Chondrocyte (in vitro differentiated cells): ENCODE measurements around the gene NWD2. TPM values are rescaled to one million over a fixed set of nuclear protein-coding genes. Genes with fewer than 3 reads are reported as not detected.
"Not testable (repeated sequence)": the region's sequence is repeated elsewhere in the genome, so short reads cannot be mapped to it uniquely, and the experiment has no call there.

Experiments used
- DNase-seq: peaks from one replicate; pipeline ENCODE4 v3.0.0; 2021; ENCODE audit warnings: mixed read lengths, low spot score
- H3K27ac Mint-ChIP-seq: one replicate; pipeline ENCODE4 v1.8.0; 2021; ENCODE audit warnings: mild to moderate bottlenecking, moderate library complexity, mixed read lengths; ENCODE audit not compliant: unreplicated experiment
- H3K27me3 Mint-ChIP-seq: 2 replicates; pipeline ENCODE4 v1.8.0; 2021; ENCODE audit warnings: low read depth, mixed read lengths
- H3K36me3 Mint-ChIP-seq: 2 replicates; pipeline ENCODE4 v1.8.0; 2021; ENCODE audit warnings: low read depth, mixed read lengths
- H3K4me1 Mint-ChIP-seq: 2 replicates; pipeline ENCODE4 v1.8.0; 2021; ENCODE audit warnings: low read depth, mild to moderate bottlenecking, mixed read lengths
- H3K4me3 Mint-ChIP-seq: one replicate; pipeline ENCODE4 v1.8.0; 2021; ENCODE audit warnings: mild to moderate bottlenecking, moderate library complexity, mixed read lengths; ENCODE audit not compliant: unreplicated experiment
- H3K9me3 Mint-ChIP-seq: 2 replicates; pipeline ENCODE4 v1.8.0; 2021; ENCODE audit warnings: low read depth, mixed read lengths
- CTCF ChIP-seq: fragments of 200-600 bp; sonication (generic); IDR thresholded peaks from 2 replicates; pipeline ENCODE4 v1.5.0; 2021; ENCODE audit warnings: antibody characterized with exemption, mild to moderate bottlenecking, moderate library complexity
- total RNA-seq: library from RNA; stranded (reverse); gene quantifications from 3 replicates; pipeline ENCODE4 v1.2.1, GENCODE V29; 2021

The NWD2 gene
- total RNA-seq, 1 donor from 2014 or later: not detected

DNA sequence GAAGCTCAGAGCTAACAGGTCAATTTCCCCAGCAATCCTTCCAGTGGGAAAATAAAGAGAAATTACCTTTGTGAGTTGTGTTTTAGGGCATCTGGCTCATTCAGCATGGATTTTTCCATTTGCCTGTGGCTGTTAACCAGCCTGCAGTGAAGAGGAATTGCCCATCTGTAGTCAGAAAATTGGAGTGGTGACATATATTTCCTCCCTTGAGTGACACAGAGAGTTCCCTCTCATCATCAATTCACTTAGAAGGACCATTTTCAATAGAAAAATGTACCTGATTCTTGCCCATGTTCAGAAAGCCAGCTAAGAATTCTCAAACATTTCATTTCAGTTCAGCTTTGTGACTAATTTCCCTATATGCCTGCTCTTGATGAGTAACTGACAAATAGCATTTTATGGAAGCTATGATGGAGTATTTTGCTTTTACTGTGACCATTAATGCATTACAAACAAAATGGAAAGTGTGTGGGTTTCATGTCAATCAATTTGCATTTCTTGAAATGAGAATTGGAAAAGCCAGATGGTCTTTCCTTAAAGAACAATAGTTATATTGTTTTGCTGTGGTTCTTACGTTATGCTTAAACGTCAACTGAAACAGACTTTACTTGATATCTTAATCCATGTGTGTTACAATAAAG, 155.8 kb downstream of the NWD2 start:
- H3K27ac Mint-ChIP-seq: no peak overlapping the region
- no peaks in the 10 kb centered on the region for H3K4me1 Mint-ChIP-seq

DNA sequence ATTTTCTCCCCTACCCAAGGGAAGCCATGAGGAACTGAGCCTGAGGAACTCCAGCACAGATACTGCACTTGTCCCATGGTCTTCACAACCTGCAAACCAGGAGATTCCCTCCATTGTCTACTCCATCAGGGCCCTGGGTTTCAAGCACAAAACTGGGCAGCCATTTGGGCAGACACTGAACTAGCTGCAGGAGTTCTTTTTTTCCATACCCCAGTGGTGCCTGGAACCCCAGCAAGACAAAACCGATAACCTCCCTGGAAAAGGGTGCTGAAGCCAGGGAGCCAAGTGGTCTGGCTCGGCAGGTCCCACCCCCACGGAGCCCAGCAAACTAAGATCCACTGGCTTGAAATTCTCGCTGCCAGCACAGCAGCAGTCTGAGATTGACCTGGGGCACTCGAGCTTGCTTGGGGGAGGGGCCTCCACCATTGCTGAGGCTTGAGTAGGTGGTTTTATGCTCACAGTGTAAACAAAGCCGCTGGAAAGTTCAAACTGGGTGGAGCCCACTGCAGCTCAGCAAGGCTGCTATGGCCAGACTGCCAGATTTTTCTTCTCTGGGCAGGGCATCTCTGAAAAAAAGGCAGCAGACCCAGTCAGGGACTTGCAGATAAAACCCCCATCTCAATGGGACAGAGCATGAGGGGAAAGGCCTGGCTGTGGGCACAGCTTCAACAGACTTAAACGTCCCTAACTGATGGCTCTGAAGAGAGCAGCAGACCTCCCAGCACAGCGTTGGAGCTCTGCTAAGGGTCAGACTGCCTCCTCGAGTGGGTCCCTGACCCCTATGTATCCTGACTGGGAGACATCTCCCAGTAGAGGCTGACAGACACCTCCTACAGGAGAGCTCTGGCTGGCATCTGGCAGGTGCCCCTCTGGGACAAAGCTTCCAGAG, 163.6 kb downstream of the NWD2 start:
- not testable (repeated sequence) for H3K36me3 Mint-ChIP-seq, H3K4me1 Mint-ChIP-seq, DNase-seq, H3K4me3 Mint-ChIP-seq, H3K27ac Mint-ChIP-seq
- H3K27me3 Mint-ChIP-seq: peaks cover 36% of the 10 kb centered on the region
- H3K9me3 Mint-ChIP-seq: peaks cover 11% of the 10 kb centered on the region

More for the DNA sequence above, 155.8 kb downstream of the NWD2 start:
- Mint-ChIP-seq H3K4me3 (no peak overlapping the region), H3K9me3 (peaks cover 7% of the 10 kb centered on the region), H3K36me3 (no peaks in the 10 kb centered on the region), H3K27me3 (peaks cover 9% of the 10 kb centered on the region)
- no peak for DNase-seq
- TF ChIP-seq CTCF: no peak

- DNase-seq, H3K36me3 Mint-ChIP-seq, H3K27ac Mint-ChIP-seq: not testable (repeated sequence)
Measured at GRCh38 chr4:37413612-37414011, 169.1 kb downstream of the NWD2 start.

DNA sequence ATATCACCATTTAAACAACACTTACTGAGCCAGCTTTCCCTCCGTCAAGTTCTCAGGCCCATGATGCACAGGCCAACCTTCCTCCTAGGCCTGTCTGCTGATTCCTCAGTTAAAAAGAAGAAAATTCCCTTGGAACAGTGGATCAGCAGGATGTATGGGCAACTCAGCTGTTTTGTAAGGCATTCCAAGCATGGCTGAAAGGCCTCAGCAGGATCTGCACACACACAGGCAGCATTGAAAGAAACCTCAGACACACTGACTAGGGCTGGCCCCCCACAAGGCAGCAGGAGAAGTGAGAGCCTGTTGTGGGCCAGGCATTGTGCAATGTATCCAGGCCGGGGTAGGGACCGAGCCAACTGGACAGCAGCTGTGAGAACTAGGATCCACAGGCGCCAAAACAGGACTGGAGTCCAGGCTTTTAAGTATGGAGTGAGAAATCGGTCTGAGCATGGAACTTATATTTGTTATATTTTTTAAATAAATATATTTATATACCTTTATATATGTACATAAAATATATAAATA, 171.4 kb downstream of the NWD2 start:
- H3K27me3 Mint-ChIP-seq: peaks cover 14% of the 10 kb centered on the region
- H3K9me3 Mint-ChIP-seq: peaks cover 8% of the 10 kb centered on the region
- H3K4me3 Mint-ChIP-seq: no peak overlapping the region
- H3K36me3 Mint-ChIP-seq: no peaks in the 10 kb centered on the region
- no peaks in the 10 kb centered on the region for H3K4me1 Mint-ChIP-seq
- no peak for TF ChIP-seq CTCF
- no peak overlapping the region for H3K27ac Mint-ChIP-seq
- DNase-seq: no peak

More at GRCh38 chr4:37413612-37414011, 169.1 kb downstream of the NWD2 start:
- not testable (repeated sequence) for H3K4me3 Mint-ChIP-seq, H3K4me1 Mint-ChIP-seq
- peaks cover 29% of the 10 kb centered on the region for H3K27me3 Mint-ChIP-seq
- peaks cover 12% of the 10 kb centered on the region for H3K9me3 Mint-ChIP-seq

DNA sequence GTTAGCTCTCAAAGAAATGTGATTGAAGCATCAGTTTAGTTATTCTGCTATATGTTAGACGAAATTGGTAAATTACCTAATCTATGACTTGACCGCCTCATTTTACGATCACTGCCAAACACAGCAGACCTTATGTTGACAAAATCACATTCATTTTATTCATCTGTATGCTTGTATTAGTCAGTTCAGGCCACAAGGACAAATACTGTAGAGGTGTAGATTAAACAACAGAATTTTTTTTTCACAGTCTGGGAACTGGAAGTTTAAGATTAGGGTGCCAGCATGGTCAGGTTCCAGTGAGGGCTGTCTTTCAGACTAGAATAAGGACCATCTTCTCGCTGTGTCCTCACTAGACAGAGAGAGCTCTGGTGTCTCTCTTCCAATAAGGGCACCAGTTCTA, 177.1 kb downstream of the NWD2 start:
- TF ChIP-seq CTCF: no peak
- peaks cover 7% of the 10 kb centered on the region for H3K27me3 Mint-ChIP-seq

DNA sequence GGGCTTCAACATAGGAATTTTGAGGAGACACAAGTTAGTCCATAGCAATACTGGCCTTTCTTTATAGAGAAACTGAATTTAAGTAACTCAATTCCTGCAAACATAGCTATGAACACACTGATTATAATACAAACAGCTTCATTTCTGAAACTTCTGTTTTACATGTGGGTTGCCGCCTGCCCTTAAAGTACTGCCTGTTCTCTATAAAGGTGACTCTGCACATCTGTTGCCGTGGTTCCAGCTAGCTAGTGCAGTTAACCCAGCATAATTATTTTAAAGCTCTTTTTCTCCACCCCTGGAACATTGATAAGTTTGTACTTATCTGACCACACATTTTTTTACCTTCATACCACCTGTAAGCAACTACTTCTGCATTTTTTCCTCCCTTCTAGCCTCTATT, 177.6 kb downstream of the NWD2 start:
- TF ChIP-seq CTCF: no peak
- peaks cover 9% of the 10 kb centered on the region for H3K27me3 Mint-ChIP-seq
- no peaks in the 10 kb centered on the region for H3K4me1 Mint-ChIP-seq
- DNase-seq: no peak
- peaks cover 5% of the 10 kb centered on the region for H3K9me3 Mint-ChIP-seq
- no peak overlapping the region for H3K4me3 Mint-ChIP-seq
- no peaks in the 10 kb centered on the region for H3K36me3 Mint-ChIP-seq
- no peak overlapping the region for H3K27ac Mint-ChIP-seq

More for the DNA sequence above, 177.1 kb downstream of the NWD2 start:
- Mint-ChIP-seq H3K36me3 (no peaks in the 10 kb centered on the region), H3K4me3 (no peak overlapping the region), H3K9me3 (peaks cover 5% of the 10 kb centered on the region), H3K4me1 (no peaks in the 10 kb centered on the region), H3K27ac (no peak overlapping the region)
- DNase-seq: no peak
